Measurements from ENCODE around the gene LRRC55. TPM values are rescaled to one million over a fixed set of nuclear protein-coding genes. Genes with fewer than 3 reads are reported as not detected.

Gene LRRC55
- total RNA-seq, 1 experiment from 2014 or later = 0.79 TPM

GRCh38 chr11:57214098-57214417, 32.3 kb downstream of the LRRC55 start (continued):
- TF ChIP-seq HMGXB4 (CRISPR knock-in tag; IDR thresholded peaks at IDR 0.05) = no peak

GRCh38 chr11:57214494-57214893, 32.7 kb downstream of the LRRC55 start:
- no peak for ATAC-seq
- H3K27ac Mint-ChIP-seq = no peak overlapping the region

More at GRCh38 chr11:57214494-57214893, 32.7 kb downstream of the LRRC55 start:
- Mint-ChIP-seq H3K9me3 (peaks cover 3% of the 10 kb centered on the region; the same call in 1 of the 2 replicates), H3K4me3 (no peak overlapping the region), H3K36me3 (no peaks in the 10 kb centered on the region), H3K27me3 (ENCODE audit: low read depth) (no peaks in the 10 kb centered on the region; the same call in 1 of the 2 replicates), H3K4me1 (peaks cover 14% of the 10 kb centered on the region)
- ChIA-PET CTCF (interaction anchor here (1.4 kb wide), 1 partner anchor 64 kb away, joined by 4 read pairs; no protein-coding TSS in a partner anchor), POLR2A (no interaction called here)
- TF ChIP-seq AR (CRISPR knock-in tag; IDR thresholded peaks at IDR 0.05) (no peak), STAT6 (CRISPR knock-in tag; conservative IDR thresholded peaks at IDR 0.05; ENCODE audit: low read depth) (no peak), ZNF512 (CRISPR knock-in tag; IDR thresholded peaks at IDR 0.05; ENCODE audit: borderline replicate concordance) (no peak), ZNF281 (CRISPR knock-in tag; IDR thresholded peaks at IDR 0.05) (no peak)
- DNase-seq (ENCODE audit: low spot score) = no peak

All from WTC11 (cell line).